ENCODE measurements around the gene SRPK3.

DNA sequence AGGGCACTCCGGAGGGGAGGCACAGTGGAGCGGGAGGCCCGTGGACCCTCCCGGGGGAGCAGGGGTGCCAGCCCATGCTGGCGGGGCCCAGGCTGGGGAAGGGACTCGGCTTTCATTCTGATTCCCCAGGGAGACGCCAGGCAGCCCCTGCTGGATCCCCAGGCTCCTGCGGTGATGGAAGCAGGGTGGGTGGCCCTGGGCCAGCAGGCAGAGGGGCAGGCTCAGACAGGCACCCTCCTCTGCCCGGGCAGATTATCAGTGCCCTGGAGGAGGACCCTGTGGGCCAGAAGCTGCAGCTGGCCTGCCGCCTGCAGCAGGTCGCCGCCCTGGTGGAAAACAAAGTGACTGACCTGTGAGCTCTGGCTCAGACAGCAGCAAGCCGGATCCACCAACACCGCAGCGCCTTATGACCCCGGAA lies 2.1 kb upstream of the SRPK3 start:
- TF ChIP-seq EGR1 (IDR thresholded peaks at IDR 0.05; ENCODE audit: low read depth in 2 of 2) (no peak), HNF4A (conservative IDR thresholded peaks at IDR 0.05) (no peak), JUND (IDR thresholded peaks at IDR 0.05) (no peak), RXRA (IDR thresholded peaks at IDR 0.05) (no peak), TAF1 (conservative IDR thresholded peaks at IDR 0.05) (no peak), YY1 (IDR thresholded peaks at IDR 0.05) (no peak)
- TF ChIP-seq, protein P1, sequence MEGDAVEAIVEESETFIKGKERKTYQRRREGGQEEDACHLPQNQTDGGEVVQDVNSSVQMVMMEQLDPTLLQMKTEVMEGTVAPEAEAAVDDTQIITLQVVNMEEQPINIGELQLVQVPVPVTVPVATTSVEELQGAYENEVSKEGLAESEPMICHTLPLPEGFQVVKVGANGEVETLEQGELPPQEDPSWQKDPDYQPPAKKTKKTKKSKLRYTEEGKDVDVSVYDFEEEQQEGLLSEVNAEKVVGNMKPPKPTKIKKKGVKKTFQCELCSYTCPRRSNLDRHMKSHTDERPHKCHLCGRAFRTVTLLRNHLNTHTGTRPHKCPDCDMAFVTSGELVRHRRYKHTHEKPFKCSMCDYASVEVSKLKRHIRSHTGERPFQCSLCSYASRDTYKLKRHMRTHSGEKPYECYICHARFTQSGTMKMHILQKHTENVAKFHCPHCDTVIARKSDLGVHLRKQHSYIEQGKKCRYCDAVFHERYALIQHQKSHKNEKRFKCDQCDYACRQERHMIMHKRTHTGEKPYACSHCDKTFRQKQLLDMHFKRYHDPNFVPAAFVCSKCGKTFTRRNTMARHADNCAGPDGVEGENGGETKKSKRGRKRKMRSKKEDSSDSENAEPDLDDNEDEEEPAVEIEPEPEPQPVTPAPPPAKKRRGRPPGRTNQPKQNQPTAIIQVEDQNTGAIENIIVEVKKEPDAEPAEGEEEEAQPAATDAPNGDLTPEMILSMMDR (IDR thresholded peaks at IDR 0.05; ENCODE audit: low read depth, low read length, missing input control), result no peak
- TF ChIP-seq, protein P2, sequence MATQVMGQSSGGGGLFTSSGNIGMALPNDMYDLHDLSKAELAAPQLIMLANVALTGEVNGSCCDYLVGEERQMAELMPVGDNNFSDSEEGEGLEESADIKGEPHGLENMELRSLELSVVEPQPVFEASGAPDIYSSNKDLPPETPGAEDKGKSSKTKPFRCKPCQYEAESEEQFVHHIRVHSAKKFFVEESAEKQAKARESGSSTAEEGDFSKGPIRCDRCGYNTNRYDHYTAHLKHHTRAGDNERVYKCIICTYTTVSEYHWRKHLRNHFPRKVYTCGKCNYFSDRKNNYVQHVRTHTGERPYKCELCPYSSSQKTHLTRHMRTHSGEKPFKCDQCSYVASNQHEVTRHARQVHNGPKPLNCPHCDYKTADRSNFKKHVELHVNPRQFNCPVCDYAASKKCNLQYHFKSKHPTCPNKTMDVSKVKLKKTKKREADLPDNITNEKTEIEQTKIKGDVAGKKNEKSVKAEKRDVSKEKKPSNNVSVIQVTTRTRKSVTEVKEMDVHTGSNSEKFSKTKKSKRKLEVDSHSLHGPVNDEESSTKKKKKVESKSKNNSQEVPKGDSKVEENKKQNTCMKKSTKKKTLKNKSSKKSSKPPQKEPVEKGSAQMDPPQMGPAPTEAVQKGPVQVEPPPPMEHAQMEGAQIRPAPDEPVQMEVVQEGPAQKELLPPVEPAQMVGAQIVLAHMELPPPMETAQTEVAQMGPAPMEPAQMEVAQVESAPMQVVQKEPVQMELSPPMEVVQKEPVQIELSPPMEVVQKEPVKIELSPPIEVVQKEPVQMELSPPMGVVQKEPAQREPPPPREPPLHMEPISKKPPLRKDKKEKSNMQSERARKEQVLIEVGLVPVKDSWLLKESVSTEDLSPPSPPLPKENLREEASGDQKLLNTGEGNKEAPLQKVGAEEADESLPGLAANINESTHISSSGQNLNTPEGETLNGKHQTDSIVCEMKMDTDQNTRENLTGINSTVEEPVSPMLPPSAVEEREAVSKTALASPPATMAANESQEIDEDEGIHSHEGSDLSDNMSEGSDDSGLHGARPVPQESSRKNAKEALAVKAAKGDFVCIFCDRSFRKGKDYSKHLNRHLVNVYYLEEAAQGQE (IDR thresholded peaks at IDR 0.05), result no peak

Measured in liver (tissue), 3 donors.